GM12873 (cell line): Measurements from ENCODE around the gene PDCD10.

Experiments
- TF ChIP-seq, protein P1 (sequence below): IDR thresholded peaks from 2 replicates; pipeline ENCODE4 v1.5.1; 2012; ENCODE audit warnings: low read depth, mild to moderate bottlenecking, moderate library complexity, low read length, control low read depth; ENCODE audit not compliant: insufficient read depth; ENCODE audit errors: missing control alignments

Gene PDCD10

GRCh38 chr3:167723025-167723512 is 11.6 kb downstream of the PDCD10 start:
- TF ChIP-seq, protein P1, sequence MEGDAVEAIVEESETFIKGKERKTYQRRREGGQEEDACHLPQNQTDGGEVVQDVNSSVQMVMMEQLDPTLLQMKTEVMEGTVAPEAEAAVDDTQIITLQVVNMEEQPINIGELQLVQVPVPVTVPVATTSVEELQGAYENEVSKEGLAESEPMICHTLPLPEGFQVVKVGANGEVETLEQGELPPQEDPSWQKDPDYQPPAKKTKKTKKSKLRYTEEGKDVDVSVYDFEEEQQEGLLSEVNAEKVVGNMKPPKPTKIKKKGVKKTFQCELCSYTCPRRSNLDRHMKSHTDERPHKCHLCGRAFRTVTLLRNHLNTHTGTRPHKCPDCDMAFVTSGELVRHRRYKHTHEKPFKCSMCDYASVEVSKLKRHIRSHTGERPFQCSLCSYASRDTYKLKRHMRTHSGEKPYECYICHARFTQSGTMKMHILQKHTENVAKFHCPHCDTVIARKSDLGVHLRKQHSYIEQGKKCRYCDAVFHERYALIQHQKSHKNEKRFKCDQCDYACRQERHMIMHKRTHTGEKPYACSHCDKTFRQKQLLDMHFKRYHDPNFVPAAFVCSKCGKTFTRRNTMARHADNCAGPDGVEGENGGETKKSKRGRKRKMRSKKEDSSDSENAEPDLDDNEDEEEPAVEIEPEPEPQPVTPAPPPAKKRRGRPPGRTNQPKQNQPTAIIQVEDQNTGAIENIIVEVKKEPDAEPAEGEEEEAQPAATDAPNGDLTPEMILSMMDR = no peak

DNA sequence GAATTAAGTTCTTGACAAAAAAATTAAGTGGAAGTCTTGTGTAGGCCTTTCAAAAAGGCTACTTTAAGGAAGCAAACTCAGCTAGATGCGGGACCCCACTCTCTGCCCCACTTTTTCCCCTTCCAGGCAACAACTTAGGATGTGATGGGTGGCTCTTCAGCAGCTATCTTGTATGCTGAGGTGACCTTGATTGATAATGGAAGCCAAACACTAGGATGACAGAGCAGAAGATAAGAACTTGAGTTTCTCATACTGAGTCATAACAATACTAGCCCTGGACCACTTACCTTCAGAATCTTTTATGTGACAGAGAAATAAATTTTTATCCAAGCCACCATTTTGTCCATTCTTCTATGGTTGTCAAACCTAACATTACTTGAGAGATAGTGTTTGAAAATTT is 16.1 kb downstream of the PDCD10 start:
- TF ChIP-seq, protein P1 = no peak

DNA sequence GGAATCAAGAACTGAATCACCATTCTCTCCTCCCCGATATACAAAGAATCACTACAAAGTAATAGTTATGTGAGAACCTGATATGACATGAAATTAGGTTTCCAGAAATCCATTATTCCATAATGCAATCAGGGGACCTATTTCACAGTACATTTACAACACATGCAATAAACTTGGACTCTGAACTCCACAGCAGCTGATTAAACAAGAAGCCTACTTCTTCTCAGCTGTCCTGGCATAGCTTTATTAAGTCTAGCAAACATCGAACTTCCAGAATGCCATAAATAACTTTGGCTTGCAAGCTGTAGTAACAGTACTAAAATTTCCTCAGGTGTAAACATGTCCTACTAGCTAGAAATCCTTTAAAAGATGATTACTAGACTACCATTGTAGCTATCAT is 17.8 kb downstream of the PDCD10 start:
- TF ChIP-seq, protein P1 = no peak

DNA sequence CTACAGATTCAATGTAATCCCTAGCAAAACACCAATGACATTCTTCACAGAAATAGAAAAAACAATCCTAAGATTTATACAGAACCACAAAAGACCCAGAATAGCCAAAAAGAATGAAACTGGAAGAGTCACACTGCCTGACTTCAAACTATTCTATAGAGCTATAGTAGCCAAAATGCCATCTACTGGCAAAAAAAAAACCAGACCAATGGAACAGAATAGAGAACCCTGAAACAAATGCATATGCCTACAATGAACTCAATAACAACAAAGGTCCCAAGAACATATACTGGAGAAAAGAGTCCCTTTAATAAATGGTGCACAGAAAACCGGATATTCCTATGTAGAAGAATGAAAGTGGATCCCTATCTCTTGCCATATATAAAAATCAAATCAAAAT is 19.8 kb downstream of the PDCD10 start:
- TF ChIP-seq, protein P1 = no peak

- TF ChIP-seq, protein P1 = no peak
These were observed 22.2 kb downstream of the PDCD10 start for GRCh38 chr3:167712445-167712844.

- TF ChIP-seq, protein P1 = no peak
These were observed 23.3 kb downstream of the PDCD10 start for GRCh38 chr3:167711439-167711838.

DNA sequence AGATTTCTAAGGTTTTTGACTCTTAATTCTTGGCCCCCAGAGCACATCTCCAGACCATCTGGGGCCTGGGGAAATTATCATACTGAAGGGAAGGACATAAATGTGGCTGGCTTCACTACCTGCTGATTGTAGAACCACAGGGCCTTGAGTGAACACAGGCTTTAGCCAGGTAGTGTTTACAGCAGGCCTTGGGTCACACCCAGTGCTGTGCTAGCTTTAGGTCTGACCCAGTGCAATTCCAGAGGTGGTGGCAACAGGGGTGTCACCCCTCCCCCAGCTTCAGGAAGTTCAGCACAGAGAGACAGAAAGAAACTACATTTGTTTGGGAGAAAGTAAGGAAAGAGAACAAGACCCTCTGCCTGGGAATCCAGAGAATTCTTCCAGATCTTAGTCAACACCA is 24.1 kb downstream of the PDCD10 start:
- TF ChIP-seq, protein P1 = no peak
